DMS153 (cell line): ENCODE data around the gene KIFC3.
"Not testable (repeated sequence)": the region's sequence is repeated elsewhere in the genome, so short reads cannot be mapped to it uniquely, and the experiment has no call there.

Source experiments
- DNase-seq: peaks from one replicate; lab custom pipeline; 2025; lab: John Stamatoyannopoulos, UW

KIFC3 gene

DNA sequence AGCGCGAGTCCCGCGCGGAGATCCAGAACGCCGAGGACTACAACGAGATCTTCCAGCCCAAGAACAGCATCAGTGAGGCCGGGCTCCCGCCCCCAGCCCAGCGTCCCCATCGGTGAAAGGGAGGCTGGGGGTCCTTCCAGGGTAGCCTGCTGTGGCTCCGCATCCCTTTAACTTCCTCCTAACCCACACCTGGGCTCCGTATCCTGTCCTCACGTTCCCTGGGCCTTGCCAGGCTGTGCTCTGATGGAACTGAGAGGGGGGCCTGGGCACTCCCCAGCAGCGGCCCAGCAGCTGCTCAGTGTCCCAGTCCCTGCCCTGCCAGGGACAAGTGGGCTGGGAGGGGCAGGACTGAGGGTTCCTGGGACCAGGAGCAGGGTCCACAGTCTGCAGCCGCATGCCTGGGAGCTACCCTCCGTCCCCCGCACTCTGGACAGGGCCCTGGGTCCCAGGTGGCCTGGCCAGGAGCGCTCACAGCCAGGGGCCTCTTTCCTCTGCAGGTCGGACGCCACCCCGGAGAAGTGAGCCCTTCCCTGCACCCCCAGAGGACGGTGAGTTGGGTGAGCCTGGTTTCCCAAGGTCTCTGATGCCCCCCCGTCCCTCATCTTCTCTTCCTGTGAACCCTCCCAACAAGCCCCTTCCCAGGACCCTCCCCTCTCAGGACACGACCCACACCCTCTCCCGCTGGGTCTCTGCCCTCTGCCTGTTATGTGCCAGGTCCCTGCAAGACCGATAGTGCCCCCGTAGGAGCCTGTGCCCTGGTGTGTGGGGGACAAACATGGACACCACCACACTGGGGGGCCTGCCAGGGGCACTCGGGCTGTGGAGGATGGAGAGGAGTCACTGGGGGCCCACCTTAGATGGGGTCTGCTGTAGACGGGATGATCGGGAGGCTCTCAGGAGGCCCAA, 48.6 kb downstream of the KIFC3 start:
- no peak for DNase-seq

- DNase-seq, result no peak
Observed at GRCh38 chr16:57752581-57753447, 49.5 kb downstream of the KIFC3 start.

DNA sequence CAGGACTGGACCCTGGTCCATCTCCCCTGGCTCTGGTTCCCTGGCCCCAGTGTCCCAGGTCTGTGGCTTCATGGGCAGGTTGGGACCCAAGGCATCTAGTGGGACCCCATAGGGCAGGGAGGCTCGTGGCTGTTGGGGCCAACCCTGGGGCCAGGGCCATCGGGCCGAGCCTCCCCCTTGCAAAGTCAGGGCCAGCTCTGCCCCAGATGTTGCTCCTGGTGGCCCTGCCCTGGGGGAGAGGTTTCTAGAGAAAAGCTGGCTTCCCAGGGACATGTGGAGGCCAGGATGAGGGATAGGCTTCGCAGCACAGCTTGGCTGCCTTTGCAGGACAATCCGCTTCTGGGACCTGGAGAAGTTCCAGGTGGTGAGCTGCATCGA, 50.1 kb downstream of the KIFC3 start:
- DNase-seq, result no peak

DNA sequence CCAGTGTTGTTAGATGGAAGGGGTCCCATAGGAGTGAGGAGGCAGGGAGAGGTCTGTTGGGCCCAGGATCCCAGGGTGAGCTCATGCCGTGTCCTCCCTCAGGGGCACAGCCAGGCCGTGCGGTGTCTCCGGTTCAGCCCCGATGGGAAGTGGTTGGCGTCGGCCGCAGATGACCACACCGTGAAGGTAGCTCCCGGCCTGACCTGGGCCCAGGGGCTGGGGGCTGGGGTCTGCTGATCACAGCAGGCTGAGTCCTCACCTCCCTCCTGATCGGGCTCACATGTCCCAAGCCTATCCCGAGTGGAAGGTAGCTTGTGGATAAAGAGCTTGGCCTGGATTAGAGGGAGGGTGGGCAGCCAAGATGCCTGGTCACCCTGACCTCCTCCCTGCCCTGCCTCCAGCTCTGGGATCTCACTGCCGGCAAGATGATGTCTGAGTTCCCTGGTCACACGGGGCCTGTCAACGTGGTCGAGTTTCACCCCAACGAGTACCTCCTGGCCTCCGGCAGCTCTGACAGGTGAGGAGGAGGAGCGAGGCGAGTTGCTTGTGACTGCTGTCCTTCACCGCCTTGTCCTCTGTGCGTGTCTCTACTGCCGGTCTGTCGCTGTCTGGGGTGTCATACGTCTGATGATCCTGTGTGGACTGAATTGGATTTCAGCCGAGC, 50.6 kb downstream of the KIFC3 start:
- no peak for DNase-seq

GRCh38 chr16:57750796-57751538, 51.3 kb downstream of the KIFC3 start:
- no peak for DNase-seq

GRCh38 chr16:57749856-57750452, 52.3 kb downstream of the KIFC3 start:
- DNase-seq, result no peak

DNA sequence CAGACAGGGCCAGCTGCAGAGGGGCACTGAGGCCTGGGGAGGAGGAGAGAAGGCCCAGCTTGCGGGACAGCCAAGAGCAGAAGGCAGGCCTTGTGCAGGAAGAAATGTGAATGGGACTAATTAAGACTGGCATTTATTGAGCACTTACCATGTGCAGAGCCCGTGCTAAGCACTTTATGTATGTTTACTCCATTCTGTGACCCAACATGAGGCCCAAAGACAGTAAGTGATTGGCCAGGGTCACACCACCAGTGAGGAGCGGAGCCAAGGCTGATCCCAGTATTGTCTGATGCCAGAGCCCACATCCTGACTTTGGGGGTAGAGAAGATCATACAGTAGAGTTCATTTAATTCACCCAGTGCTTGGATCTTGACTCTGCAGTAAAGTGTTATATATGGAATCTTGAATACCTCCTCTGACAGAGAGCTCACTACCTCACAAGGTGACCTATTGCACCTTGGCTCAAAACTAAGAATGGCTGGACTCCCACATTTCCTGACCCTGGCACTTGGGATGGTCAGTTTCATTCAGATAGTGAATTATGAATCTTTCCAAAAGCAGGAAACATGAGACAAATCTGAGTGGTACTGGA, 53.1 kb downstream of the KIFC3 start:
- no peak for DNase-seq

DNA sequence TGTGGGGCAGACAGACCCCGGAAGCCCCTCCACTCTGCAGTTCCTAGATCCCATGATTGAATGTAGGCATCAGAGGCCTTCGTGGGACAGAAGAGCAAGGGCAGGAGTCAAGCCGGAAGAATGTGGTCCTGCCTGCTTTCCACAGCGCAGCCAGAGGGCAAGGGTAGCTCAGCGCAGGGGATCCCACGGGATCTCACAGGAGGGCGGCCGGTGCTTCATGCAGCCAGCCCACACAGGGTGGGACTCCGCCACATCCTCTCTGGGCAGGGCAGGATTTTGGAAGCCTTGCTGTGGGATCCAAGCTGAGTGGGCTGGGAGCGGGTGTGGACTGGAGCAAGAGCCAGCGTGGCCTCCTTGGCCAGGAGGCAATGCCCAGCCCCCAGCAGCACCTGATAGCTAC, 53.7 kb downstream of the KIFC3 start:
- no peak for DNase-seq

GRCh38 chr16:57747996-57748395, 54.3 kb downstream of the KIFC3 start:
- DNase-seq, result no peak

GRCh38 chr16:57747496-57747895, 54.8 kb downstream of the KIFC3 start:
- DNase-seq, result no peak

- DNase-seq, result no peak
Observed at GRCh38 chr16:57747091-57747490, 55.2 kb downstream of the KIFC3 start.

GRCh38 chr16:57746316-57746715, 56.0 kb downstream of the KIFC3 start:
- not testable (repeated sequence) for DNase-seq

- no peak for DNase-seq
Observed at GRCh38 chr16:57745768-57746167, 56.5 kb downstream of the KIFC3 start.

GRCh38 chr16:57744642-57744903, 57.7 kb downstream of the KIFC3 start:
- no peak for DNase-seq

GRCh38 chr16:57743886-57744641, 58.2 kb downstream of the KIFC3 start:
- DNase-seq, result no peak

DNA sequence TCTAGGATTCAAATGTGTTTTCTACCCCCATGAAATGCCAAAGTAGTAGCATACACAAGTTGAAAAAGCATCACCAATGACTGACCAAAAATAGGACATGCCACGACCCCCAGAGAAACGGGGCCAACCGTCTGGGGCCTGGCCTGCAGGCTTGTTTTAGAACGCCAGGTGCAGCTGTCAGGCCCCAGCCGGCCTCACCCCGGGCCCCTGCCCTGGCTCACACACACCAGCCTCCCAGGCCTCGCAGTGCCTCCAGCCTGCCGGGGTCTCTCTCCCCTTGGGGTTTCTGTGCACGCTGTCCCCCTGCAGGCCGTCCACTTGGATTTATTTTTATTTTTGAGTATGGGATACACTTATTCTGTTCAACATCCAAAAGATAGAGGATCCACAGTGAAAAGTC, 58.8 kb downstream of the KIFC3 start:
- DNase-seq, result no peak

- peak; percentile 49 for DNase-seq
Observed at GRCh38 chr16:57742543-57742942, 59.7 kb downstream of the KIFC3 start.

DNA sequence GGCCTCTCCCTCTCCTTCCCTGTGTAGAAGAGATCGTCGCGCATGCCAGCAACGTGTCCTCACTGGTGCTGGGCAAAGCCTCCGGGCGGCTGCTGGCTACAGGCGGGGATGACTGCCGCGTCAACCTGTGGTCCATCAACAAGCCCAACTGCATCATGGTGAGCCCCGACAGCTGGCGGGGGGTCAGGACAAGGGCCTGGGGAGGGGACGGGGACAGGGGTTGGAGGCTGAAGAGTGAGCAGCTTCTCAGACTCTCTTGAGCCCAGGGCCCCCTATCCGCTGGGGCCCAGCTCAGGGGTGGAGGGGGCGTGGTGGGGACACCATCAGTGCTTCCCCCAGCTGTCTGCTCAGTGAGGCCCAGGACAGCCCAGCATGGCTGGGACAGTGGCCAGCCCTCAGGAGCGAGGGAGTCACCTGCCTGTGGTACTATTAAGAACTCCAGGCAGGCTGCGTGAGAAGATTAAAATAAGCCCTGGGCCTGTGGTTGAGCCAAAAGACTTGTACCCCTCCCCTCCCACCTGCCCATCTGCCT, 60.6 kb downstream of the KIFC3 start:
- no peak for DNase-seq

DNA sequence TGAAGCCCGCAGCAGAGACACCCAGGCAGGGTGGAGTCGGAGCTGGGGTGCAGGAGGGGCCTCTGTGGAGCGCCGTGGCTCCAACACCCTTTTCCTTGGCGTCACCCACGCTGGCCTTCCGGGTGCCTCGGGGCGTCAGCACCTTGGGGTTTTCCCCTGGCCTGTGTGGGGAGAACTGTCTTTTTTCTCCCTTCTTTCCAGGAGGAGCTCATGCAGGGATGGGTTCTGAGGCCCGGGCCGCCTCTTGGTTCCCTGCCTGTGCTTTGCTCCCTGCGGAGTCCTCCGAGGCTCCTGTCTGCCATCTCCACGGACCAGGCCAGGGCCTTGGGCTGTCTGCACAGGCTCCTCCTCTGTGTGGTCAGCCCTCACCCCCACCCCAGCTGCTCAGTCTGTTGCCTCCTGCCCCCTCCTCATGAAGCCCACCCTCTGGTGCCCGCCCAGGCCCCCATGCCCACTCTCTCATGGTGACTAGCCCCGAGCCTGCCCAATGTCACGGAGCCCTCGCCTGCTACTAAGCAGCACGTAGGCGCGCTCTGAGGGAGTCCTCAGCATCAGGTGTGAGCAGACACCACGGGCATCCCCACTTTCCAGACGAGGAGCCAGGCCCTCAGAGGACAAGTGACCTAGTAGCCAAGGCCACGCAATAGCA, 61.7 kb downstream of the KIFC3 start:
- DNase-seq, result no peak
